Endothelial cell of umbilical vein (primary cell): ENCODE data around the gene MYH15. TPM values are rescaled to one million over a fixed set of nuclear protein-coding genes. Genes with fewer than 3 reads are reported as not detected.

Source experiments
- BruUV-seq: library from RNA; stranded (reverse); fragments of 400-500 nt; replicated peaks from 2 replicates; lab custom pipeline; 2021; lab: Mats Ljungman, UMichigan
- CTCF ChIA-PET: fragments of 300-600, 350-600 bp; sonication (Branson Sonifier 250); formaldehyde crosslinking; loops from one replicate; lab custom pipeline; 2021; ENCODE audit warnings: antibody characterized with exemption, inconsistent platforms; lab: Charles Lee
- POLR2A ChIA-PET: fragments of 300-600, 350-600 bp; sonication (Branson Sonifier 250); formaldehyde crosslinking; loops from one replicate; lab custom pipeline; 2021; ENCODE audit warnings: antibody characterized with exemption, inconsistent platforms; lab: Charles Lee
- DNase-seq: peaks from one replicate; pipeline ENCODE4 v3.0.0-alpha.2; 2011; ENCODE audit warnings: low read depth, low spot score
- FAIRE-seq: peaks from 2 replicates; lab custom pipeline; 2011; peaks lifted over from hg19 to GRCh38; lab: Jason Lieb, UNC
- H2AFZ ChIP-seq: 2 replicates; pipeline ENCODE4 v1.6.0; 2012; ENCODE audit warnings: low read depth, low read length, control low read depth, inconsistent platforms
- H3K27ac ChIP-seq: 2 replicates; pipeline ENCODE4 v1.5.1; 2011; ENCODE audit warnings: low read depth, mild to moderate bottlenecking, control low read depth, low read length, moderate library complexity; ENCODE audit not compliant: insufficient read depth
- H3K27me3 ChIP-seq, 2 experiments: 2 replicates each; pipeline versions ENCODE4 v1.6.0 to v1.6.1; 2011; ENCODE audit warnings: low read length in 2 of 2, mixed read lengths in 1 of 2; ENCODE audit not compliant: control insufficient read depth in 2 of 2, insufficient read depth in 2 of 2
- H3K36me3 ChIP-seq, 2 experiments: 2 replicates in 1 of 2; 3 replicates in 1 of 2; pipeline ENCODE4 v1.5.1; 2011; ENCODE audit warnings: low read length in 2 of 2, mild to moderate bottlenecking in 1 of 2, moderate library complexity in 1 of 2; ENCODE audit not compliant: control insufficient read depth in 2 of 2, insufficient read depth in 2 of 2; ENCODE audit errors: extremely low read depth in 1 of 2
- H3K4me1 ChIP-seq: 3 replicates; pipeline ENCODE4 v1.5.1; 2011; ENCODE audit warnings: mild to moderate bottlenecking, low read length; ENCODE audit not compliant: control insufficient read depth, insufficient read depth; ENCODE audit errors: extremely low read depth
- H3K4me2 ChIP-seq: 2 replicates; pipeline ENCODE4 v1.6.1; 2011; ENCODE audit warnings: low read length, control low read depth, mixed read lengths; ENCODE audit not compliant: insufficient read depth
- H3K4me3 ChIP-seq, 3 experiments: fragments of 200-600 bp in 1 of 3; sonication (generic), shearing (Covaris generic) in 1 of 3; replicated peaks in 1 of 3; 2 replicates each; pipeline ENCODE4 v1.5.1; 2011 to 2016; ENCODE audit warnings: control low read depth in 3 of 3, low read length in 3 of 3, mild to moderate bottlenecking in 2 of 3, inconsistent platforms in 1 of 3, low read depth in 1 of 3, moderate library complexity in 1 of 3; ENCODE audit not compliant: insufficient read depth in 1 of 3
- H3K79me2 ChIP-seq: 2 replicates; pipeline ENCODE4 v1.6.0; 2012; ENCODE audit warnings: low read length, inconsistent platforms; ENCODE audit not compliant: control insufficient read depth, insufficient read depth
- H3K9ac ChIP-seq: replicated peaks from 2 replicates; pipeline ENCODE3; 2011; ENCODE audit warnings: low read length, control low read depth; ENCODE audit not compliant: insufficient read depth; ENCODE audit errors: extremely low read depth
- H3K9me1 ChIP-seq: replicated peaks from 3 replicates; pipeline ENCODE4 v1.6.0; 2011; ENCODE audit warnings: mild to moderate bottlenecking, low read length; ENCODE audit not compliant: control insufficient read depth, insufficient read depth; ENCODE audit errors: extremely low read depth
- H3K9me3 ChIP-seq: replicated peaks from 2 replicates; pipeline ENCODE4 v1.5.1; 2012; ENCODE audit warnings: low read length, inconsistent platforms; ENCODE audit not compliant: control insufficient read depth, insufficient read depth
- H4K20me1 ChIP-seq: replicated peaks from 2 replicates; pipeline ENCODE3; 2011; ENCODE audit warnings: mild to moderate bottlenecking, low read length; ENCODE audit not compliant: control insufficient read depth, insufficient read depth; ENCODE audit errors: extremely low read depth
- EZH2 ChIP-seq: IDR thresholded peaks from 2 replicates; pipeline ENCODE4 v1.6.1; 2012; ENCODE audit warnings: borderline replicate concordance, low read depth, mild to moderate bottlenecking, moderate library complexity, low read length, inconsistent platforms; ENCODE audit not compliant: severe bottlenecking
- JUN ChIP-seq: IDR thresholded peaks from 2 replicates; pipeline ENCODE4 v1.6.1; 2011; ENCODE audit warnings: borderline replicate concordance, low read depth; ENCODE audit not compliant: insufficient read length, insufficient read depth
- MAX ChIP-seq: IDR thresholded peaks from 2 replicates; pipeline ENCODE4 v1.6.1; 2011; ENCODE audit not compliant: insufficient read depth, insufficient read length
- dilution Hi-C: fragments of 300-500 bp; cut with MboI; formaldehyde crosslinking; loops from one replicate; pipeline ENCODE4 v1.15.0; 2019; ENCODE audit warnings: low sequenced_read_pairs; ENCODE audit not compliant: extremely low pct_ligation_motif_present
- intact Hi-C: fragments of 100-400 bp; cut with micrococcal nuclease; formaldehyde crosslinking; loops from one replicate; pipeline ENCODE4 v1.10.0; 2022
- polyA plus RNA-seq, 4 experiments: library from polyadenylated mRNA; depleted of rRNA in 3 of 4; stranded (reverse) in 3 of 4; unstranded in 1 of 4; fragments of >200 nt; gene quantifications; 2 replicates each; pipeline versions ENCODE4 v1.2.1 to v1.2.3, GENCODE V29; 2011 to 2012; ENCODE audit warnings: missing spikeins in 1 of 4
- total RNA-seq: library from RNA; stranded (reverse); gene quantifications from 2 replicates; pipeline ENCODE4 v1.2.3, GENCODE V29; 2021
- TF ChIP-seq, protein P1 (sequence below), 2 donors: IDR thresholded peaks; 1 replicate in 1 of 2; 2 replicates in 1 of 2; pipeline ENCODE4 v1.5.1; 2011; ENCODE audit warnings: low read length in 2 of 2, mild to moderate bottlenecking in 2 of 2, moderate library complexity in 2 of 2, control low read depth in 1 of 2, inconsistent platforms in 1 of 2, low read depth in 1 of 2; ENCODE audit not compliant: insufficient read depth in 1 of 2; ENCODE audit errors: extremely low read depth in 1 of 2

Gene MYH15
- total and polyA plus RNA-seq, 2 donors (not counting 3 experiments of a cell fraction or from before 2014, with no cell fraction given): 0.27 TPM; not detected in 1

GRCh38 chr3:108403686-108404345, 106.6 kb downstream of the MYH15 start:
- no peak overlapping the region for H2AFZ ChIP-seq
- no peaks in the 10 kb centered on the region for H4K20me1 ChIP-seq
- H3K4me3 ChIP-seq: no peak overlapping the region
- H3K9me3 ChIP-seq: no peaks in the 10 kb centered on the region
- BruUV-seq: no TSS peak
- H3K27ac ChIP-seq: no peak overlapping the region
- ChIA-PET CTCF (interaction anchor here (0.7 to 3.5 kb wide), 4 partner anchors 74 to 465 kb away, joined by 3 to 30 read pairs (median 10); no protein-coding TSS in a partner anchor), POLR2A (no interaction called here)
- dilution Hi-C loops: no loop called here
- TF ChIP-seq EZH2: no peak
- no peak for TF ChIP-seq MAX
- TF ChIP-seq, protein P1, sequence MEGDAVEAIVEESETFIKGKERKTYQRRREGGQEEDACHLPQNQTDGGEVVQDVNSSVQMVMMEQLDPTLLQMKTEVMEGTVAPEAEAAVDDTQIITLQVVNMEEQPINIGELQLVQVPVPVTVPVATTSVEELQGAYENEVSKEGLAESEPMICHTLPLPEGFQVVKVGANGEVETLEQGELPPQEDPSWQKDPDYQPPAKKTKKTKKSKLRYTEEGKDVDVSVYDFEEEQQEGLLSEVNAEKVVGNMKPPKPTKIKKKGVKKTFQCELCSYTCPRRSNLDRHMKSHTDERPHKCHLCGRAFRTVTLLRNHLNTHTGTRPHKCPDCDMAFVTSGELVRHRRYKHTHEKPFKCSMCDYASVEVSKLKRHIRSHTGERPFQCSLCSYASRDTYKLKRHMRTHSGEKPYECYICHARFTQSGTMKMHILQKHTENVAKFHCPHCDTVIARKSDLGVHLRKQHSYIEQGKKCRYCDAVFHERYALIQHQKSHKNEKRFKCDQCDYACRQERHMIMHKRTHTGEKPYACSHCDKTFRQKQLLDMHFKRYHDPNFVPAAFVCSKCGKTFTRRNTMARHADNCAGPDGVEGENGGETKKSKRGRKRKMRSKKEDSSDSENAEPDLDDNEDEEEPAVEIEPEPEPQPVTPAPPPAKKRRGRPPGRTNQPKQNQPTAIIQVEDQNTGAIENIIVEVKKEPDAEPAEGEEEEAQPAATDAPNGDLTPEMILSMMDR (IDR thresholded peaks at IDR 0.05; ENCODE audit: extremely low read depth in 1 of 2, insufficient read depth in 1 of 2, low read depth in 1 of 2, low read length in 2 of 2): no peak
- TF ChIP-seq JUN: no peak
- no peaks in the 10 kb centered on the region for H3K9me1 ChIP-seq
- no peak for DNase-seq
- no peaks in the 10 kb centered on the region for H3K4me1 ChIP-seq
- no peaks in the 10 kb centered on the region for H3K79me2 ChIP-seq
- no peak for FAIRE-seq
- H3K4me2 ChIP-seq: no peak overlapping the region
- H3K27me3 ChIP-seq: no peaks in the 10 kb centered on the region
- no peaks in the 10 kb centered on the region for H3K36me3 ChIP-seq
- intact Hi-C loops: no loop called here
- H3K9ac ChIP-seq: no peak overlapping the region
